H1 (cell line): ENCODE data around the gene PLCB1.

Experiments used
- CBX5 ChIP-seq: fragments of 300-800, 300-1000 bp; sonication (generic); IDR thresholded peaks from 2 replicates; pipeline ENCODE4 v1.7.1; 2016; ENCODE audit warnings: antibody characterized with exemption, low read length, low read depth
- CTCF ChIP-seq, 3 experiments: IDR thresholded peaks; 1 replicate in 2 of 3; 2 replicates in 1 of 3; pipeline versions ENCODE4 v1.5.1 to v1.6.1; 2011; ENCODE audit warnings: low read length in 3 of 3, mild to moderate bottlenecking in 3 of 3, inconsistent platforms in 2 of 3, low read depth in 1 of 3, moderate library complexity in 1 of 3; ENCODE audit not compliant: insufficient read depth in 1 of 3; ENCODE audit errors: control extremely low read depth in 1 of 3
- POLR2A ChIP-seq, 2 experiments: IDR thresholded peaks; 1 replicate in 1 of 2; 2 replicates in 1 of 2; pipeline ENCODE4 v1.6.1; 2011; ENCODE audit warnings: low read depth in 2 of 2, low read length in 2 of 2, mild to moderate bottlenecking in 2 of 2; ENCODE audit errors: control extremely low read depth in 1 of 2
- USF2 ChIP-seq: IDR thresholded peaks from 2 replicates; pipeline ENCODE4 v1.6.1; 2011; ENCODE audit warnings: low read length, improper control_type of control experiment

GRCh38 chr20:8749986-8750385 is 617.9 kb downstream of the PLCB1 start:
- no peak for TF ChIP-seq CBX5
- TF ChIP-seq USF2 = no peak
- TF ChIP-seq CTCF (IDR thresholded peaks at IDR 0.05; ENCODE audit: control extremely low read depth in 1 of 3, insufficient read depth in 1 of 3, low read depth in 1 of 3, low read length in 3 of 3) = no peak
- TF ChIP-seq POLR2A (IDR thresholded peaks at IDR 0.05; ENCODE audit: control extremely low read depth in 1 of 2, low read depth in 2 of 2, low read length in 2 of 2) = no peak
